Neuronal stem cell (in vitro differentiated cells): ENCODE results near the gene POPDC3.

ENCODE experiments used
- DNase-seq: peaks from one replicate; pipeline ENCODE4 v3.0.0-alpha.2; 2013; ENCODE audit warnings: low spot score
- H2AFZ ChIP-seq: one replicate; pipeline ENCODE4 v1.6.1; 2013; ENCODE audit warnings: mild to moderate bottlenecking, low read length, inconsistent platforms
- H2AK5ac ChIP-seq: 2 replicates; pipeline ENCODE4 v1.6.1; 2013; ENCODE audit warnings: low read depth, mild to moderate bottlenecking, inconsistent platforms, low read length, moderate library complexity, mixed read lengths
- H2BK120ac ChIP-seq: 2 replicates; pipeline ENCODE4 v1.6.1; 2013; ENCODE audit warnings: low read depth, mild to moderate bottlenecking, inconsistent platforms, low read length, moderate library complexity, mixed read lengths
- H2BK12ac ChIP-seq: one replicate; pipeline ENCODE4 v1.6.1; 2013; ENCODE audit warnings: low read length, inconsistent platforms
- H2BK15ac ChIP-seq: 2 replicates; pipeline ENCODE4 v1.6.1; 2013; ENCODE audit warnings: mild to moderate bottlenecking, low read length, inconsistent platforms, mixed read lengths
- H2BK5ac ChIP-seq: one replicate; pipeline ENCODE4 v1.6.1; 2013; ENCODE audit warnings: inconsistent platforms, mild to moderate bottlenecking, low read length, moderate library complexity
- H3K14ac ChIP-seq: one replicate; pipeline ENCODE4 v1.6.1; 2013; ENCODE audit warnings: low read length, inconsistent platforms
- H3K18ac ChIP-seq: 2 replicates; pipeline ENCODE4 v1.6.1; 2013; ENCODE audit warnings: low read length, inconsistent platforms
- H3K23ac ChIP-seq: 2 replicates; pipeline ENCODE4 v1.6.1; 2013; ENCODE audit warnings: low read depth, mild to moderate bottlenecking, mixed read lengths, low read length, inconsistent platforms; ENCODE audit not compliant: poor library complexity
- H3K27ac ChIP-seq: replicated peaks from 3 replicates; pipeline ENCODE4 v1.5.1; 2013; ENCODE audit warnings: low read length, inconsistent platforms
- H3K27me3 ChIP-seq, 3 experiments: 2 replicates each; pipeline ENCODE4 v1.6.1; 2013; ENCODE audit warnings: low read length in 3 of 3, mild to moderate bottlenecking in 2 of 3, inconsistent platforms in 1 of 3, low read depth in 1 of 3, mixed read lengths in 1 of 3, moderate library complexity in 1 of 3; ENCODE audit not compliant: control insufficient read depth in 3 of 3, insufficient read depth in 3 of 3
- H3K36me3 ChIP-seq, 2 donors: replicated peaks in 1 of 2; 2 replicates each; pipeline ENCODE4 v1.6.1; 2013; ENCODE audit warnings: low read length in 2 of 2; ENCODE audit not compliant: control insufficient read depth in 2 of 2, insufficient read depth in 2 of 2
- H3K4ac ChIP-seq: 2 replicates; pipeline ENCODE4 v1.6.1; 2013; ENCODE audit warnings: inconsistent platforms, mild to moderate bottlenecking, low read length, moderate library complexity
- H3K4me1 ChIP-seq, 2 donors: 1 replicate in 1 of 2; 2 replicates in 1 of 2; pipeline ENCODE4 v1.6.1; 2013; ENCODE audit warnings: low read length in 2 of 2, low read depth in 1 of 2; ENCODE audit not compliant: control insufficient read depth in 2 of 2, insufficient read depth in 1 of 2
- H3K4me2 ChIP-seq: one replicate; pipeline ENCODE4 v1.6.1; 2013; ENCODE audit warnings: mild to moderate bottlenecking, low read length, inconsistent platforms; ENCODE audit not compliant: insufficient read depth, poor library complexity, severe bottlenecking
- H3K4me3 ChIP-seq, 2 donors: 2 replicates each; pipeline ENCODE4 v1.5.1; 2013; ENCODE audit warnings: low read length in 2 of 2, mild to moderate bottlenecking in 2 of 2, inconsistent platforms in 1 of 2, moderate library complexity in 1 of 2
- H3K79me1 ChIP-seq: one replicate; pipeline ENCODE4 v1.6.1; 2013; ENCODE audit warnings: low read depth, mild to moderate bottlenecking, inconsistent platforms, low read length, moderate library complexity
- H3K9ac ChIP-seq: one replicate; pipeline ENCODE4 v1.6.1; 2013; ENCODE audit warnings: mild to moderate bottlenecking, low read depth, low read length, inconsistent platforms; ENCODE audit not compliant: poor library complexity
- H3K9me3 ChIP-seq, 2 donors: replicated peaks in 1 of 2; 2 replicates each; pipeline versions ENCODE3 to v1.6.1; 2013; ENCODE audit warnings: low read length in 2 of 2, mild to moderate bottlenecking in 2 of 2, inconsistent platforms in 1 of 2, low read depth in 1 of 2, mixed read lengths in 1 of 2, moderate library complexity in 1 of 2; ENCODE audit not compliant: control insufficient read depth in 2 of 2, insufficient read depth in 1 of 2
- H4K8ac ChIP-seq: one replicate; pipeline ENCODE4 v1.6.1; 2013; ENCODE audit warnings: low read depth, mild to moderate bottlenecking, inconsistent platforms, low read length, moderate library complexity
- H4K91ac ChIP-seq: one replicate; pipeline ENCODE4 v1.6.1; 2013; ENCODE audit warnings: low read length, low read depth, mild to moderate bottlenecking, inconsistent platforms; ENCODE audit not compliant: poor library complexity
- whole genome bisulfite sequencing, 2 donors: extraction: QIAGEN DNeasy Blood & Tissue Kit; methylation state at CpG; one replicate each; pipeline ENCODE4 v1.1.7; 2013; ENCODE audit warnings: missing lambda C conversion rate in 2 of 2, mixed read lengths in 1 of 2; ENCODE audit not compliant: insufficient read length in 2 of 2, insufficient replicate concordance in 1 of 2; ENCODE audit errors: extremely low coverage in 2 of 2; 5-methylcytosine and 5-hydroxymethylcytosine counted together

The POPDC3 gene

GRCh38 chr6:105108631-105109262 lies 71.1 kb downstream of the POPDC3 start:
- Histone ChIP-seq H3K9me3 (no peaks in the 10 kb centered on the region), H3K4me1 (no peaks in the 10 kb centered on the region), H3K4ac (no peak overlapping the region), H3K18ac (no peak overlapping the region), H2BK120ac (no peak overlapping the region), H3K4me3 (no peak overlapping the region), H2BK12ac (no peak overlapping the region), H2AK5ac (no peak overlapping the region), H2BK15ac (no peak overlapping the region), H2BK5ac (no peak overlapping the region), H3K4me2 (no peak overlapping the region), H3K27me3 (no peaks in the 10 kb centered on the region), H4K91ac (no peak overlapping the region), H4K8ac (no peak overlapping the region), H3K23ac (no peak overlapping the region), H3K36me3 (peaks cover 0 to 10% of the 10 kb centered on the region in 2 donors), H3K9ac (no peak overlapping the region), H3K14ac (no peak overlapping the region), H3K79me1 (no peaks in the 10 kb centered on the region), H3K27ac (no peak overlapping the region), H2AFZ (no peak overlapping the region)
- no CpG with 5 or more reads among the region's 7 CpGs for WGBS, 2 donors
- no peak for DNase-seq
